Activated CD8-positive, alpha-beta T cell treated with anti-CD3 and anti-CD28 coated beads, Interleukin-2, amount 10 ng/mL, durations not matched to agents 7 days and 5 days (primary cell): ENCODE measurements around the gene PCCA. TPM values are rescaled to one million over a fixed set of nuclear protein-coding genes. Genes with fewer than 3 reads are reported as not detected.
A peak's percentile ranks its signal among the peaks of the same experiment; 100 is the strongest.

Experiments used
- ATAC-seq: fragments of 150-1000 bp; cut with Tn5 transposase; one replicate; pipeline ENCODE4 v1.10.0; 2021; ENCODE audit warnings: moderate library complexity
- CTCF ChIA-PET: fragments of 350-600 bp; sonication (Branson Sonifier 250); formaldehyde crosslinking; loops from one replicate; lab custom pipeline; 2021; ENCODE audit warnings: antibody characterized with exemption; lab: Charles Lee
- POLR2A ChIA-PET: fragments of 350-600 bp; sonication (Branson Sonifier 250); formaldehyde crosslinking; loops from one replicate; lab custom pipeline; 2021; ENCODE audit warnings: antibody characterized with exemption; lab: Charles Lee
- DNase-seq: peaks from one replicate; pipeline ENCODE4 v3.0.0-alpha.2; 2020
- H3K27ac Mint-ChIP-seq: one replicate; pipeline ENCODE4 v1.8.0; 2021; ENCODE audit warnings: mild to moderate bottlenecking, mixed read lengths
- H3K27me3 Mint-ChIP-seq: one replicate; pipeline ENCODE4 v1.8.0; 2021; ENCODE audit warnings: low read depth, mixed read lengths
- H3K36me3 Mint-ChIP-seq: one replicate; pipeline ENCODE4 v1.8.0; 2021; ENCODE audit warnings: low read depth, mixed read lengths
- H3K4me1 Mint-ChIP-seq: one replicate; pipeline ENCODE4 v1.8.0; 2021; ENCODE audit warnings: low read depth, mixed read lengths
- H3K4me3 Mint-ChIP-seq: one replicate; pipeline ENCODE4 v1.8.0; 2021; ENCODE audit warnings: mild to moderate bottlenecking, mixed read lengths
- H3K9me3 Mint-ChIP-seq: one replicate; pipeline ENCODE4 v1.8.0; 2022; ENCODE audit warnings: mixed read lengths; ENCODE audit not compliant: insufficient read depth
- total RNA-seq, 2 experiments: library from RNA; stranded (reverse); gene quantifications; one replicate each; pipeline ENCODE4 v1.2.3, GENCODE V29; 2021

The PCCA gene
- total RNA-seq, 2 experiments from 2014 or later = 11.4 to 12.2 TPM

DNA sequence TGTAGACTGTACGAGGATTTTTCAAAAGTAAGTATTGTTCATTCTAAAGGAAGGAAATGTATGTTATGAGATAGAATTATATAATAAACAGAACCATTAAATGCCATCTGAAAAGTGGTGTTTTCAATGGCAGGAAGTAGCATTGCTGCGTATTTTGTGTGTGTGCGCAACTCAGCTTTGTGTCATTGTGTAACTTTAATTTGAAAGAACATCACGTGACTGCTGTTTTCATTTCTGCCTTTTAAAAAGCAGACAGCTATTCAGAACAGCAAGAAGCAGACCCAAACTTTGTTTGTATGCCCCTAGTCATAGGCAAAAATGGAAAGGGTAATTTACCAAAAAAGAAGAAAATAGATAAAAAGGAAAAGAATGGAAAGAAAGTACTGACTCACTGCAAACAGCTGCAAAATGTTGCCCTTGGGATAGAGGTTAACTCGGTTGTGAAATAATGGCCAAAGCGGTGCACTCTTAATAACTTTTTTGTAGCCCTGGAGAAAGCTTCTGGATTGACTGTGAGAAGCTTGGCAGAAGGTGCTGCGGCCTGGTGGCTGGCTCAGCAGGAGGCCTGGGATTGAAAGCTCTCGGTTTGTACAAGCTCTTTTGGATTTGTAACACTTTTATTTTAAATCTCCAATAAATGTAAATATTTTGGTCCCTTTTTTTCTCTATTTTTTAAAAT is 402.4 kb downstream of the PCCA start:
- Mint-ChIP-seq H3K27me3 (no peaks in the 10 kb centered on the region), H3K9me3 (no peaks in the 10 kb centered on the region), H3K36me3 (no peaks in the 10 kb centered on the region), H3K4me1 (no peaks in the 10 kb centered on the region), H3K4me3 (no peak overlapping the region), H3K27ac (no peak overlapping the region)
- DNase-seq (no peak), ATAC-seq (no peak)
- CTCF ChIA-PET = interaction anchor here (1.6 kb wide), 1 partner anchor 256 kb away, joined by 3 read pairs; no protein-coding TSS in a partner anchor
- POLR2A ChIA-PET = no interaction called here

DNA sequence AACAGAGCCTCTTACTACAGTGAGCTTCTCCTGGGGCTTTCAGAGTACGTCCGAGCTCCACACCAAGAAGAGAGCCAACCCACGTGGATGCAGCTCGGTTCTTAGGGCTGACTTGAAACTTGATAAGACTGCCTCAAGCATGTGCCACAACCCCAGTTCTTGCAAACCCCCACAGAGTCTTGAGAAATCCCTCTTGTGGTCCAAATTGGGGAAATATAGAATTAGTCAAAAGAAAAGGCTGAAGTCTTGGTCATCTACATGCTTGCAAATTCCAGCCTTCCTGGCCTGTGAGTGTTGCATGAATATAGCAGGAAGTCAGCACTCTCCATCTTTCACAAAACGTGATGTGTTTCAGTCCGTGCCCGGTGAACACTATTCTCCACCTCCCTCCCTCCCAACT is 404.5 kb downstream of the PCCA start:
- ATAC-seq = no peak
- ChIA-PET POLR2A (no interaction called here), CTCF (no interaction called here)
- no peak overlapping the region for H3K27ac Mint-ChIP-seq
- no peaks in the 10 kb centered on the region for H3K27me3 Mint-ChIP-seq
- H3K36me3 Mint-ChIP-seq = no peaks in the 10 kb centered on the region
- no peak overlapping the region for H3K4me3 Mint-ChIP-seq
- DNase-seq = no peak
- H3K4me1 Mint-ChIP-seq = no peaks in the 10 kb centered on the region
- no peaks in the 10 kb centered on the region for H3K9me3 Mint-ChIP-seq

DNA sequence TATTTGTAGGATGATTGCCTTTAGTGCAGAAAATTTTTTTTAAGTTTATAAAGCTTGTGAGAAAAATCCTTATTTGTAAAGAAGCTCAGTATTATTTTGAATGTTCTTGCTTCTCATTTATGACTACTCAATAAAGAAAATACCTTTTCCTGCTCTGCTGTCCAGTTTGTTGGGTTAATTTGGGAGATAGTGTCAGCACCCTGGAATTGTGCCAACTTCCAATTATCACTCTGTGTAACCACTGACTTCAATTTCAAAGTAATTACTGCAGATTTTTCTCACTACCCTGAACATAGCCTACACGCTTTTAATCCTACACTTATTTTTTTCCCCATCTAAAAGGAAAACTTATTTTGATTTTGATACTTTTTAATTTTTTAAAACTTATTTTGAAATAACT is 406.6 kb downstream of the PCCA start:
- no peak for ATAC-seq
- Mint-ChIP-seq H3K4me1 (no peaks in the 10 kb centered on the region), H3K9me3 (no peaks in the 10 kb centered on the region), H3K4me3 (no peak overlapping the region), H3K27ac (no peak overlapping the region), H3K27me3 (no peaks in the 10 kb centered on the region), H3K36me3 (no peaks in the 10 kb centered on the region)
- CTCF ChIA-PET = no interaction called here
- POLR2A ChIA-PET = no interaction called here
- no peak for DNase-seq

DNA sequence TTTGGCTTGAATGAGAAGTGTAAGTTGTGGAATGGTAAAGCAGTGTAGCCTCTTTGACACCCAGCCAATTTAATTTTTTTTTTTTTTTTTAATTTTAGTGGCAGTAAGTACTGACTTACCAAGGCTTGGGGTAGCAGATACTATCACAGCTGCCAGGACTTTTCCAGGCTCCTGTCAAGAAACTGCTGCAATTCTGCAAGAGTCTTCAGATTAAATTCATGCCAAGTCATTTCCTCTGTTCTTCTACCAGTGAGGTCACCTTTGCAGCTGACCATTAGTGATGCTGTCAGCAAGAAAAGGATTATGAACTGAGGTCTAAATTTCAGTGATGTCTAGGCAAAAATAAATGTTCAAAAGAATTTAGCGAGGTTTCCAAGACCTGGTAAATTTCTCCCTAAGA is 408.5 kb downstream of the PCCA start:
- POLR2A ChIA-PET = no interaction called here
- DNase-seq (no peak), ATAC-seq (no peak)
- Mint-ChIP-seq H3K27ac (no peak overlapping the region), H3K36me3 (no peaks in the 10 kb centered on the region), H3K9me3 (no peaks in the 10 kb centered on the region), H3K4me1 (no peaks in the 10 kb centered on the region), H3K27me3 (no peaks in the 10 kb centered on the region), H3K4me3 (no peak overlapping the region)
- CTCF ChIA-PET = no interaction called here

DNA sequence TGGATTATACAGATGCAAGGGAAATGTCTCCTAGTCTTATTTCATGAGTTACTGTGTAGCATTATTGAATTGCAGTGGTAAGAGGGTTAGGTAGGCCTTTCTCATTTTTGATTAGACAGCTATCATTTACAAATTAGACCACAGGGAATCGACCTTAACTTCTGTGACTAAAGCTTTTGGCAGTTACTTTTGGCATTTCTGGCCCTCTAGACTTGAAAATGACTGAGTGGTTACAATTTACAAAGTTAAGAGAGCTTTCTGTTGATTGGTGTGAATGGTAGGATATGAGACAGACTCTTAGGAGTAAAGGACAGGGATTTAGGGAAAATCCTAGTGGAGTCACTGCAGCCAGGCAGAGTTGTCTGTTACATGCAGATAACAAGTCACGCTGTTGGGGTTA is 413.6 kb downstream of the PCCA start:
- Mint-ChIP-seq H3K4me3 (no peak overlapping the region), H3K27me3 (no peaks in the 10 kb centered on the region), H3K4me1 (peaks cover 13% of the 10 kb centered on the region), H3K9me3 (no peaks in the 10 kb centered on the region), H3K27ac (no peak overlapping the region), H3K36me3 (no peaks in the 10 kb centered on the region)
- ChIA-PET CTCF (no interaction called here), POLR2A (no interaction called here)
- no peak for ATAC-seq
- no peak for DNase-seq

DNA sequence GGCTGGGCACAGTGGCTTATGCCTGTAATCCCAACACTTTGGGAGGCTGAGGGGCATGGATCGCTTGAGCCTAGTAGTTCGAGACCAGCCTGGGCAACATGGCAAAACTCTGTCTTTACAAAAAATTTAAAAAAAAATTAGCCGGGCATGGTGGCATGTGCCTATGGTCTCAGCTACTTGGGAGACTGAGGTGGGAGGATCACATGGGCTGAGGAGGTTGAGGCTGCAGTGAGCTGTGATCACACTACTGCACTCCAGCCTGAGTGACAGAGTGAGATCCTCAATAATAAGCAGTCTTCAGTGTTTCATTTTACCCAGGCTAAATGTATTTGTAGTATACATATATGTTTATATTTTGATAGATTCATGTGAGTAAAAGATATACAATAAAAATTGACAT is 414.7 kb downstream of the PCCA start:
- no peaks in the 10 kb centered on the region for H3K9me3 Mint-ChIP-seq
- peaks cover 13% of the 10 kb centered on the region for H3K4me1 Mint-ChIP-seq
- ChIA-PET POLR2A (no interaction called here), CTCF (interaction anchor here (1.9 kb wide), 1 partner anchor 12 kb away, joined by 6 read pairs; no protein-coding TSS in a partner anchor)
- no peak overlapping the region for H3K4me3 Mint-ChIP-seq
- no peaks in the 10 kb centered on the region for H3K27me3 Mint-ChIP-seq
- ATAC-seq (no peak), DNase-seq (no peak)
- no peaks in the 10 kb centered on the region for H3K36me3 Mint-ChIP-seq
- H3K27ac Mint-ChIP-seq = no peak overlapping the region

DNA sequence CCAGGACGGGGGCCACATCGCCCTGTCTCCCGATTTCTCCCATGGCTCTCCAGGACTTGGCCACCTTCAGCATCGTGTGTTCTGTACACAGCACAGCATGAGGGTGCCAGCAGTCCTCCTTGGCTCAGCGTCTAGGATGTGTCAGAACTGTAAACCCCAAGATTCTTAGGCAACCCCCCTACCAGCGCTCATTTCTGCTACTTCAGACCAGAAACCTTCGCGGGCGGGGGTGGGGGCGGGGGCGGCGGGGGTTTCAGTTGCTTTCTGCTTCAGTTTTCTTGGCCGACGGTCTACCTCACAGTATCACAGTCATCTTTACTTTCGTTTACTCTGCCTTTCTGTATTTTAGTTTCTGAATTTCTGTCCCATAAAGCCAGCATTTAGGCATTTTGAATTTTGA is 417.3 kb downstream of the PCCA start:
- POLR2A ChIA-PET = no interaction called here
- CTCF ChIA-PET = no interaction called here
- peak; percentile 36 for ATAC-seq

DNA sequence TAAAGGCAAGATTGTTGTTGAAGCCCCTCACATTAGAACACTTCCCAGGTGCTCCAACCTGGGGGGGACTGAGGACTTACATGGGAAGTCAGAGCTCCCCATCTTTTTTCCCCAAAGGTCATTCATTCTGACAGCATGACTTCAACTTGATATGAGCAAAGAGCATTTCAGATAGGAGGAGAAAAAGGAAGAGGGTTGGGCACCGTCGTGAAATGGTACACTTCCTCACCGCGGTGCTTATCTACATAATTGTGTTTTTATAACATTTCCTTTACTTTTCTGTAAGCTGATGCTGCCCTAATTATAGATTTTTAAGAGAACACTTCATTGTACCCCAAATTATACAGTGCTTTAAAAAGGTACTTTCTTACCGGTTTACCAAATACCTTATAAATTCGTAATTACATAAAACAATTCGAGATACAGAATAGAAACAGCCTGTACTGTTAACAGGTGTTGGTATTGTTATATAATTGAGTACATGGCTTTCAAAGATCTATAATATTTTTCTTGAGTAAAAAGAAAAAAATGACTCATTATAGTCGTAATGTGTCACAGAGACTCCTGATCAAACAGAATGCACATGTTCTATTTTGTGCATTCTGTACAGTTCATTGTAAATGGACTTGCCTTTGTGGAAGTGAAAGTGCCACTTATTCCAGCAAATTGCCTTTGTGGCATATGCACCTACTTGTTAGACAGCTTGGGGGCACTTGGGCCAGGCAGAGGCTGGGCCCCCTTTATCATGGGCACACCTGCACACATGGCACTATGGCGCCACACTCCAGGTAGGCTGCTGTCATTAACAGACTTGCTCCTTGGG is 417.9 kb downstream of the PCCA start:
- ATAC-seq = no peak
- no peaks in the 10 kb centered on the region for H3K9me3 Mint-ChIP-seq
- no peak for DNase-seq
- POLR2A ChIA-PET = no interaction called here
- H3K4me1 Mint-ChIP-seq = peaks cover 13% of the 10 kb centered on the region
- no peaks in the 10 kb centered on the region for H3K27me3 Mint-ChIP-seq
- H3K27ac Mint-ChIP-seq = peak overlapping the region; percentile 68
- CTCF ChIA-PET = no interaction called here
- no peaks in the 10 kb centered on the region for H3K36me3 Mint-ChIP-seq
- no peak overlapping the region for H3K4me3 Mint-ChIP-seq

More for the DNA sequence above, 417.3 kb downstream of the PCCA start:
- DNase-seq = no peak
- Mint-ChIP-seq H3K4me1 (peaks cover 13% of the 10 kb centered on the region), H3K36me3 (no peaks in the 10 kb centered on the region), H3K27ac (peak overlapping the region; percentile 76), H3K27me3 (no peaks in the 10 kb centered on the region), H3K9me3 (no peaks in the 10 kb centered on the region), H3K4me3 (peak overlapping the region; percentile 47)

DNA sequence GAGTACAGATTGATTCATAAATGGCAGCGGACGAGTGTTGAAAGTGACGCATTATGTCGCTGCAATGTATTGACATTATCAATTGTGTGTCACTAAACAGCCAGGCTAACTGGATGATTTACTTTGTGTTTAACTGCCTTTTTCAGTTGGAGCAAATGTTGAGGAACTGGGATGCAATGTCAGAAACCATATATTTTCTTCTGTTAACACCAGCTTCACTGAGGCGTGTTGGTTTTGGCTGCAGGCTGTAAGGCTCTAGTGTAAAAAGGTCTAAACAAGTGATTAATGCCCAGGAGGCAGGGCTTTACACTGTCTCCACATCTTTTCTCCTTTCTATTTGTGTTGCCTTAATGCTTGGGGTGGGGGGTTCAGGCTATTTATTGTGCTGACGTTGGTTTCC is 419.6 kb downstream of the PCCA start:
- ChIA-PET POLR2A (no interaction called here), CTCF (no interaction called here)
- Mint-ChIP-seq H3K36me3 (no peaks in the 10 kb centered on the region), H3K4me3 (no peak overlapping the region), H3K27me3 (no peaks in the 10 kb centered on the region), H3K27ac (no peak overlapping the region), H3K9me3 (no peaks in the 10 kb centered on the region), H3K4me1 (peaks cover 13% of the 10 kb centered on the region)
- ATAC-seq = no peak
- no peak for DNase-seq

DNA sequence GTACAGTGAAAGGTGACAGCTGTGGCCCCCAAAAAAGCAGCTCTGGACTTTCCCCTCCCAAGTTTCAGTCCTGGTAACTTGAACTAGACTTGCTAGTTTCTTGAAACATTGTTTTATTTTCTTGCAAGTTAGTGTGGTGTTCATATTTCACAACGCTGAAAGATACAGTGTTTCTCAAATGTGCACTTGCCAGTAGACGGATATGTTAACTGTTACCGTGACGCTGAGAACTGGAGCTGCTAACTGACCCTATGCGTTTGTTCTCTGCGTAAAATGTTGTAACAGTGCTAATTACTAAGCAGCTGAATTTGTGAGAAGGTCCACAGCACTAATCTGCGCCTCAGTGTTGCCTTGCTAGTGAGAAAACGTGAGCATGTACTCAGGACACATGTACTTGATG is 420.1 kb downstream of the PCCA start:
- no peak for ATAC-seq
- Mint-ChIP-seq H3K27me3 (no peaks in the 10 kb centered on the region), H3K27ac (no peak overlapping the region)

DNA sequence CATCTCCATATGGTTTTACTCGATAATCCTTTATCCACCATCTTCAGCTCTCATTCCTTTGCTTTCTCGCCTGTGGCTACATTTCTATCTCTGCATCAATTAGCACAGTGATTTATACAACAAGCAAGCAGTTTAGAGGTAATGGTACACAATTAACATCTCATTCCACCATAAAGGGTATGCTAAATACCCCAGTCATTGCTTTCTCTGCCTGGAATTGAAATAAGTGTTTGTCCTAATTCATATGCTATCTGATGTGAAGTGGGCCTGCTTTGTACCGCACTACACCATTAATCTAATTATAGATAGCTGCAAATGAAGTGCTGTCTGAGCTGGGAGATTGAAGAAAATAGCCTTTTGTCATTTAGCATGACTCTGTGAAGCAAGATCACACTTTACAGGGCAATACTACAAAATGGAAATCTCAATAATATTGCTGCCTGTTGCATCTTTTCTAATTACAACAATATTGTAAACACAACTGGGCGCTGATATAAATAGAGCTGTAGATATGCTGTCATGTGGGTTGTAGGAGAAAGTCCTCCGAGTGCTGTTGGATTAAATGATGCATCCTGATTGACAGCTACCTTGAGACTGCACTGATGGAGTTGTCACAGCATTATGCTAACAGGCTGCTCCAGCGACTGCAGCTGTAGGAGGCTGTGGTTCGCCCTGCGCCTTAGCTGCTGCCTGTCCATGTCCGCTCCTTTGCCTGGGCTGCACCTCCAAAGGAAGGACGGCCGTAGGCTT is 421.5 kb downstream of the PCCA start:
- DNase-seq (no peak), ATAC-seq (no peak)
- CTCF ChIA-PET = interaction anchor here (1.1 to 6.1 kb wide), 2 partner anchors 275 to 854 kb away, joined by 3 to 35 read pairs; no protein-coding TSS in a partner anchor
- Mint-ChIP-seq H3K27me3 (no peaks in the 10 kb centered on the region), H3K27ac (no peak overlapping the region), H3K9me3 (no peaks in the 10 kb centered on the region), H3K36me3 (no peaks in the 10 kb centered on the region), H3K4me1 (peaks cover 11% of the 10 kb centered on the region), H3K4me3 (no peak overlapping the region)
- POLR2A ChIA-PET = no interaction called here

More for the DNA sequence above, 420.1 kb downstream of the PCCA start:
- no peaks in the 10 kb centered on the region for H3K9me3 Mint-ChIP-seq
- H3K4me1 Mint-ChIP-seq = peaks cover 13% of the 10 kb centered on the region
- DNase-seq = no peak
- ChIA-PET POLR2A (no interaction called here), CTCF (interaction anchor here (0.6 kb wide), 1 partner anchor 66 kb away, joined by 3 read pairs; no protein-coding TSS in a partner anchor)
- no peak overlapping the region for H3K4me3 Mint-ChIP-seq
- H3K36me3 Mint-ChIP-seq = no peaks in the 10 kb centered on the region
